GM13976 (cell line): ENCODE data around the gene BRD9.
"Not testable (repeated sequence)": the region's sequence is repeated elsewhere in the genome, so short reads cannot be mapped to it uniquely, and the experiment has no call there.

ENCODE experiments used
- DNase-seq: peaks from one replicate; pipeline ENCODE4 v3.0.0; 2012; ENCODE audit warnings: low spot score
- CTCF ChIP-seq: IDR thresholded peaks from 2 replicates; pipeline ENCODE4 v1.5.1; 2012; ENCODE audit warnings: borderline replicate concordance, mild to moderate bottlenecking; ENCODE audit not compliant: insufficient read depth; ENCODE audit errors: extremely low read depth, missing control alignments, control extremely low read depth
- in situ Hi-C: fragments of 300-500 bp; cut with MboI; formaldehyde crosslinking; loops from one replicate; pipeline ENCODE4 v1.12.0; 2022; ENCODE audit warnings: low sequenced_read_pairs, mixed read lengths, inconsistent platforms; ENCODE audit not compliant: unreplicated experiment

The BRD9 gene

GRCh38 chr5:855771-856530 is 36.6 kb downstream of the BRD9 start:
- no peak for TF ChIP-seq CTCF
- no peak for DNase-seq
- in situ Hi-C loops: no loop called here

GRCh38 chr5:854966-855743 is 37.4 kb downstream of the BRD9 start:
- in situ Hi-C loops: no loop called here
- no peak for DNase-seq
- TF ChIP-seq CTCF: no peak

DNA sequence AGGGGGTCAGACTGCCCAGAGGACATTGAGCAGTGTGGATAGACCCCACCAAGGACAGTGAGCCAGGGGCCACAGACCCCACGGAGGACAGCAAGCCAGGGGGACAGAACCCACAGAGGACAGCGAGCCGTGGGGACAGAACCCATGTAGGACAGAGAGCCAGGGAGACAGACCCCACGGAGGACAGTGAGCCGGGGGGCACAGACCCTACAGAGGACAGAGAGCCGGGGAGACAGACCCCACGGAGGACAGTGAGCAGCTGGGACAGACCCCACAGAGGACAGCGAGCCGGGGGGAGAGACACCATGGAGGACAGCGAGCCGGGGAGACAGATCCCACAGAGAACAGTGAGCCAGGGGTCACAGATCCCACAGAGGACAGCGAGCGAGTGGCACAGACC is 38.4 kb downstream of the BRD9 start:
- in situ Hi-C loops: no loop called here
- no peak for DNase-seq
- no peak for TF ChIP-seq CTCF

DNA sequence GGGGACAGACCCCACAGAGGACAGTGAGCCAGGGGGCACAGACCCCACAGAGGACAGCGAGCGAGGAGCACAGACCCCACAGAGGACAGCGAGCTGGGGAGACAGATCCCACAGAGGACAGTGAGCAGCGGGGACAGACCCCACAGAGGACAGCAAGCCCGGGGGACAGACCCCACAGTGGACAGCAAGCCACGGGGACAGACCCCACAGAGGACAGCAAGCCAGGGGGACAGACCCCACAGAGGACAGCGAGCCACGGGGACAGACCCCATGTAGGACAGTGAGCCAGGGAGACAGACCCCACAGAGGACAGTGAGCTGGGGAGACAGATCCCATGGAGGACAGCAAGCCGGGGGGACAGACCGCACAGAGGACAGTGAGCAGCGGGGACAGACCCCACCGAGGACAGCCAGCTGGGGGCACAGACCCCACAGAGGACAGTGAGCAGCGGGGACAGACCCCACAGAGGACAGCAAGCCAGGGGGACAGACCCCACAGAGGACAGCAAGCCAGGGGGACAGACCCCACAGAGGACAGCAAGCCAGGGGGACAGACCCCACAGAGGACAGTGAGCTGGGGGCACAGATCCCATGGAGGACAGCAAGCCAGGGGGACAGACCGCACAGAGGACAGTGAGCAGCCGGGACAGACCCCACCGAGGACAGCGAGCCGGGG is 39.0 kb downstream of the BRD9 start:
- in situ Hi-C loops, DNase-seq: not testable (repeated sequence)

DNA sequence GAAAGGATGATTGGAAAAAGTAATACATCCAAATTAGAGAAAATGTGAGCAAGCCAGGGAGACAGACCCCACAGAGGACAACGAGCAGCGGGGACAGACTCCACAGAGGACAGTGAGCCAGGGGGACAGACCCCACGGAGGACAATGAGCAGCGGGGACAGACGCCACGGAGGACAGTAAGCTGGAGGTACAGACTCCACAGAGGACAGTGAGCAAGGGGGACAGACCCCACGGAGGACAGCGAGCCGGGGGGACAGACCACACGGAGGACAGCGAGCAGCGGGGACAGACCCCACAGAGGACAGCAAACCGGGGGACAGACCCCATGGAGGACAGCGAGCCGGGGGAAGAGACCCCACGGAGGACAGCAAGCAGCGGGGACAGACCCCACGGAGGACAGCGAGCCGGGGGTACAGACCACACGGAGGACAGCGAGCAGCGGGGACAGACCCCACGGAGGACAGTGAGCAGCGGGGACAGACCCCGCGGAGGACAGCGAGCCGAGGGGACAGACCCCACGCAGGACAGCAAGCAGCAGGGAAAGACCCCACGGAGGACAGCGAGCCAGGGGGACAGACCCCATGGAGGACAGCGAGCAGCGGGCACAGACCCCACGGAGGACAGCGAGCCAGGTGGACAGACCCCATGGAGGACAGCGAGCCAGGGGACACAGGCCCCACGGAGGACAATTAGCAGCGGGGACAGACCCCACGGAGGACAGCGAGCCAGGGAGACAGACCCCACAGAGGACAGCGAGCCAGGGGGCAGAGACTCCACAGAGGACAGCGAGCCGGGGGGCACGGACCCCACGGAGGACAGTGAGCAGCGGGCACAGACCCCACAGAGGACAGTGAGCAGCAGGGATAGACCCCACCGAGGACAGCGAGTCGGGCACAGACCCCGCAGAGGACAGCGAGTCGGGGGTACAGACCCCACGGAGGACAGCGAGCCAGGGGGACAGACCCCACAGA is 39.9 kb downstream of the BRD9 start:
- no peak for DNase-seq
- in situ Hi-C loops: no loop called here
- no peak for TF ChIP-seq CTCF

DNA sequence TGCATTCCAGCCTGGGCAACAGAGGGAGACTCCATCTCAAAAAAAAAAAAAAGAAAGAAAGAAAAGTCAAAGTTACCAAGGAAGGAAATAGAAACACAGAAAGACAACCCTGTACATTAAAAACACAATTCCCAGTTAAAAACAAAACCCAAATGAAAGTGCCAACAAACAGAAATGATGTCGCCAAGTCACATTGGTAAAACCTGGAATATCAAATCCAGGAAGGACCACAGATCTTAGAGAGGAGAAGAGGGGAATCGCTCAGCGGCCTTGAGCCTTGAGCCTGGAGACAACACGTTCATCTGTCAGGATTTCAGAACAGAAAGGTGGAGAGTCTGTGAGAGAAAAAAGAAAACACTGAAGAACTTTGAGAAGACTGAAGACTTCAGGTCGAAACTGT is 40.6 kb downstream of the BRD9 start:
- in situ Hi-C loops: no loop called here
- DNase-seq: no peak

More for the DNA sequence above, 40.6 kb downstream of the BRD9 start:
- no peak for TF ChIP-seq CTCF
